GM13977 (cell line): ENCODE measurements around the gene JPT1.

ENCODE experiments used
- DNase-seq: peaks from one replicate; pipeline ENCODE4 v3.0.0; 2012; ENCODE audit warnings: low spot score
- CTCF ChIP-seq: IDR thresholded peaks from 2 replicates; pipeline ENCODE4 v1.5.1; 2012; ENCODE audit warnings: mild to moderate bottlenecking, control low read depth; ENCODE audit not compliant: insufficient read depth; ENCODE audit errors: extremely low read depth, missing control alignments
- in situ Hi-C: fragments of 300-500 bp; cut with MboI; formaldehyde crosslinking; loops from one replicate; pipeline ENCODE4 v1.12.0; 2022; ENCODE audit warnings: low sequenced_read_pairs, low pct_unique_long_range_greater_than_20kb, mixed read lengths, inconsistent platforms; ENCODE audit not compliant: unreplicated experiment

Gene JPT1

GRCh38 chr17:75111777-75112335 lies 42.5 kb downstream of the JPT1 start:
- no peak for TF ChIP-seq CTCF
- in situ Hi-C loops, result no loop called here
- no peak for DNase-seq

- no peak for TF ChIP-seq CTCF
- in situ Hi-C loops, result no loop called here
- no peak for DNase-seq
Observed at GRCh38 chr17:75110234-75110937, 43.9 kb downstream of the JPT1 start.

GRCh38 chr17:75109407-75110233 lies 44.7 kb downstream of the JPT1 start, which contains the start of gene ARMC7:
Gene ARMC7 (plus strand): TSS chr17:75109969. CDS start chr17:75110289, 320 bp downstream.
- in situ Hi-C loops, result no loop called here
- TF ChIP-seq CTCF, result no peak
- peak; percentile 96 for DNase-seq

- no peak for TF ChIP-seq CTCF
- in situ Hi-C loops, result no loop called here
- DNase-seq, result peak; percentile 60
Observed at GRCh38 chr17:75109046-75109406, 45.3 kb downstream of the JPT1 start.

GRCh38 chr17:75108193-75108592 lies 46.1 kb downstream of the JPT1 start:
- in situ Hi-C loops, result no loop called here
- TF ChIP-seq CTCF, result no peak
- no peak for DNase-seq

GRCh38 chr17:75105126-75106080 lies 48.9 kb downstream of the JPT1 start:
- TF ChIP-seq CTCF, result peak; percentile 65
- peak; percentile 71 for DNase-seq
- in situ Hi-C loops, result no loop called here
